HCT116 (cell line): ENCODE results near the gene KIF21B. TPM values are rescaled to one million over a fixed set of nuclear protein-coding genes. Genes with fewer than 3 reads are reported as not detected.

Source experiments
- ATAC-seq: fragments of 200-7000 bp; cut with Tn5 transposase; 2 replicates; pipeline ENCODE4 v1.9.1; 2020; ENCODE audit warnings: mild to moderate bottlenecking, moderate library complexity
- BruUV-seq: library from RNA; stranded (reverse); fragments of 400-500 nt; replicated peaks from 2 replicates; lab custom pipeline; 2021; lab: Mats Ljungman, UMichigan
- CTCF ChIA-PET: fragments of 300-600 bp; sonication (Branson Sonifier 250); formaldehyde crosslinking; loops from one replicate; lab custom pipeline; 2021; ENCODE audit warnings: antibody characterized with exemption; lab: Charles Lee
- POLR2A ChIA-PET: fragments of 300-600, 350-600 bp; sonication (Branson Sonifier 250); formaldehyde crosslinking; loops from one replicate; lab custom pipeline; 2021; ENCODE audit warnings: antibody characterized with exemption; lab: Charles Lee
- RAD21 ChIA-PET, 2 experiments: fragments of 300-600 bp; sonication (Branson Sonifier 250); formaldehyde crosslinking; loops; one replicate each; lab custom pipeline; 2023; ENCODE audit warnings: low total read pairs in 2 of 2; ENCODE audit not compliant: uncharacterized antibody in 2 of 2, unreplicated experiment in 2 of 2, low non-redundant PET in 1 of 2; lab: Charles Lee
- DNase-seq: peaks from one replicate; pipeline ENCODE4 v3.0.0-alpha.2; 2010; ENCODE audit warnings: low read depth, low spot score
- H2AFZ ChIP-seq: fragments of 200-600 bp; shearing (Covaris generic), sonication (generic); 2 replicates; pipeline ENCODE4 v1.6.1; 2017; ENCODE audit warnings: low read depth, mixed run types, mixed read lengths, antibody characterized with exemption, low read length; ENCODE audit not compliant: poor library complexity, severe bottlenecking
- H3K27ac ChIP-seq: 2 replicates; pipeline ENCODE4 v1.5.1; 2012; ENCODE audit warnings: low read depth, low read length
- H3K27me3 ChIP-seq: fragments of 200-600 bp; sonication (generic); 2 replicates; pipeline ENCODE4 v1.6.1; 2016; ENCODE audit warnings: mixed run types, low read length, mixed read lengths; ENCODE audit not compliant: insufficient read depth
- H3K36me3 ChIP-seq, 2 experiments: fragments of 200-500 bp in 1 of 2; fragments of 200-600 bp in 1 of 2; sonication (Bioruptor generic) in 1 of 2; sonication (generic) in 1 of 2; 2 replicates each; pipeline versions ENCODE4 v1.5.1 to v1.6.1; 2014 to 2016; ENCODE audit warnings: low read length in 2 of 2, inconsistent platforms in 1 of 2, mixed read lengths in 1 of 2, mixed run types in 1 of 2; ENCODE audit not compliant: insufficient read depth in 2 of 2, control insufficient read depth in 1 of 2
- H3K4me1 ChIP-seq, 2 experiments: fragments of 200-600 bp in 1 of 2; sonication (generic) in 1 of 2; 2 replicates each; pipeline versions ENCODE4 v1.5.1 to v1.6.1; 2012 to 2017; ENCODE audit warnings: low read length in 2 of 2, inconsistent platforms in 1 of 2, mild to moderate bottlenecking in 1 of 2, mixed read lengths in 1 of 2, mixed run types in 1 of 2, moderate library complexity in 1 of 2; ENCODE audit not compliant: insufficient read depth in 2 of 2, control insufficient read depth in 1 of 2
- H3K4me2 ChIP-seq: fragments of 200-600 bp; sonication (generic); 2 replicates; pipeline ENCODE4 v1.6.1; 2017; ENCODE audit warnings: mixed run types, low read length, mixed read lengths
- H3K4me3 ChIP-seq, 2 experiments: fragments of 200-600 bp in 1 of 2; sonication (generic) in 1 of 2; replicated peaks in 1 of 2; 2 replicates each; pipeline ENCODE4 v1.5.1; 2011 to 2016; ENCODE audit warnings: low read length in 2 of 2, control low read depth in 1 of 2, low read depth in 1 of 2, mild to moderate bottlenecking in 1 of 2, mixed read lengths in 1 of 2, mixed run types in 1 of 2
- H3K79me2 ChIP-seq: fragments of 200-600 bp; sonication (generic); 2 replicates; pipeline ENCODE4 v1.6.1; 2017; ENCODE audit warnings: mild to moderate bottlenecking, mixed run types, low read length, moderate library complexity, mixed read lengths; ENCODE audit not compliant: insufficient read depth
- H3K9ac ChIP-seq: fragments of 200-600 bp; sonication (generic); 2 replicates; pipeline ENCODE4 v1.6.1; 2016; ENCODE audit warnings: low read length, mixed read lengths
- H3K9me2 ChIP-seq: fragments of 200-600 bp; sonication (generic), shearing (Covaris generic); 2 replicates; pipeline ENCODE4 v1.6.1; 2017; ENCODE audit warnings: mixed run types, mild to moderate bottlenecking, moderate library complexity; ENCODE audit not compliant: insufficient read depth
- H3K9me3 ChIP-seq, 2 experiments: fragments of 200-500 bp in 1 of 2; fragments of 200-600 bp in 1 of 2; sonication (Bioruptor generic) in 1 of 2; sonication (generic) in 1 of 2; 2 replicates each; pipeline ENCODE4 v1.6.1; 2014 to 2017; ENCODE audit warnings: low read length in 2 of 2, mixed read lengths in 2 of 2, inconsistent platforms in 1 of 2, low read depth in 1 of 2, mild to moderate bottlenecking in 1 of 2, mixed run types in 1 of 2, moderate library complexity in 1 of 2; ENCODE audit not compliant: control insufficient read depth in 1 of 2, insufficient read depth in 1 of 2
- H4K20me1 ChIP-seq: fragments of 200-600 bp; sonication (generic), shearing (Covaris generic); 2 replicates; pipeline ENCODE4 v1.6.1; 2017; ENCODE audit warnings: mixed run types, mild to moderate bottlenecking, moderate library complexity; ENCODE audit not compliant: insufficient read depth
- EGR1 ChIP-seq: IDR thresholded peaks from 2 replicates; pipeline ENCODE4 v1.6.1; 2012; ENCODE audit warnings: low read depth
- ELF1 ChIP-seq: IDR thresholded peaks from 2 replicates; pipeline ENCODE4 v1.6.1; 2012; ENCODE audit warnings: low read depth, borderline replicate concordance
- JUND ChIP-seq: IDR thresholded peaks from 2 replicates; pipeline ENCODE4 v1.6.1; 2012
- POLR2A ChIP-seq: IDR thresholded peaks from 2 replicates; pipeline ENCODE4 v1.7.0; 2011; ENCODE audit warnings: borderline replicate concordance; ENCODE audit not compliant: insufficient read depth, insufficient read length; ENCODE audit errors: extremely low read depth
- POLR2AphosphoS5 ChIP-seq: IDR thresholded peaks from 2 replicates; pipeline ENCODE4 v1.6.1; 2011; ENCODE audit warnings: mild to moderate bottlenecking, low read depth, low read length, moderate library complexity
- REST ChIP-seq: IDR thresholded peaks from 2 replicates; pipeline ENCODE4 v1.6.1; 2012; ENCODE audit warnings: low read depth
- SIN3A ChIP-seq: IDR thresholded peaks from 2 replicates; pipeline ENCODE4 v1.6.1; 2012; ENCODE audit warnings: low read depth
- intact Hi-C: fragments of 100-400 bp; cut with micrococcal nuclease; formaldehyde crosslinking; loops from 2 replicates; pipeline ENCODE4 v1.10.0; 2022
- total RNA-seq: library from RNA; stranded (reverse); gene quantifications from one replicate; pipeline ENCODE4 v1.2.1, GENCODE V29; 2021; ENCODE audit not compliant: unreplicated experiment
- TF ChIP-seq, protein P1 (sequence below): IDR thresholded peaks from 2 replicates; pipeline ENCODE4 v1.6.1; 2011; ENCODE audit warnings: mild to moderate bottlenecking, low read length, moderate library complexity; ENCODE audit not compliant: insufficient replicate concordance; ENCODE audit errors: extremely low read depth
- TF ChIP-seq, protein P2 (sequence below), 3 experiments: fragments of 200-600 bp in 1 of 3; sonication (generic) in 1 of 3; IDR thresholded peaks in 2 of 3; conservative IDR thresholded peaks in 1 of 3; 2 replicates each; pipeline ENCODE4 v1.5.1; 2012 to 2017; ENCODE audit warnings: low read depth in 2 of 3, low read length in 2 of 3, antibody characterized with exemption in 1 of 3, borderline replicate concordance in 1 of 3, control low read depth in 1 of 3, mild to moderate bottlenecking in 1 of 3, mixed read lengths in 1 of 3, mixed run types in 1 of 3, moderate library complexity in 1 of 3; ENCODE audit not compliant: insufficient read depth in 1 of 3

The KIF21B gene
- total RNA-seq, 1 experiment from 2014 or later: 6.1 TPM

DNA sequence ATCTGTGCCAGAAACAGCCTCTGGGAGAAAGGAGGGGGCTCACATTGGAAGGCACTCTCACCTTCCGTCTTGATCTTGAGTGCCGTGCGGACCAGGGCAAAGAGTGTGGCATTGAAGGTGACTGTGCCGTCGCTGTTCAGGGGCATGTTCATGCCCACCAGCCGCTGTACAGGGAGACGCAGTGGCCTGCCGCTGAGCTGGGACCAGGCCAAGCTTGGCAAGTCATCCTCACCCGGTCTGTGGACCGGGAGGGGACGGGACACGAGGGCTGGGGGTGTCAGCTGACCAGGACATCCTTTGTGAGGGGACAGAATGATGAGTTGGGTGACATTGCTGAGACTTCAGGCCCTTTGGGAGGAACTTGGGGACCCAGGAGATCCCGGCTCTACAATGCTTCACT is 25.0 kb upstream of the KIF21B start:
- Histone ChIP-seq H3K36me3 (no peaks in the 10 kb centered on the region), H4K20me1 (no peaks in the 10 kb centered on the region), H2AFZ (no peak overlapping the region), H3K27me3 (no peaks in the 10 kb centered on the region), H3K4me1 (no peaks in the 10 kb centered on the region), H3K4me2 (no peak overlapping the region), H3K4me3 (no peak overlapping the region), H3K9ac (no peak overlapping the region), H3K9me3 (no peaks in the 10 kb centered on the region), H3K9me2 (no peaks in the 10 kb centered on the region), H3K79me2 (no peaks in the 10 kb centered on the region), H3K27ac (no peak overlapping the region)
- no peak for DNase-seq
- intact Hi-C loops: loop anchor here (10.0 kb wide), 1 partner anchor 494 kb away; no protein-coding TSS in a partner anchor
- no peak for ATAC-seq
- TF ChIP-seq REST (no peak), ELF1 (no peak), POLR2A (no peak), EGR1 (no peak), SIN3A (no peak), JUND (no peak), POLR2AphosphoS5 (no peak)
- TF ChIP-seq, protein P1, sequence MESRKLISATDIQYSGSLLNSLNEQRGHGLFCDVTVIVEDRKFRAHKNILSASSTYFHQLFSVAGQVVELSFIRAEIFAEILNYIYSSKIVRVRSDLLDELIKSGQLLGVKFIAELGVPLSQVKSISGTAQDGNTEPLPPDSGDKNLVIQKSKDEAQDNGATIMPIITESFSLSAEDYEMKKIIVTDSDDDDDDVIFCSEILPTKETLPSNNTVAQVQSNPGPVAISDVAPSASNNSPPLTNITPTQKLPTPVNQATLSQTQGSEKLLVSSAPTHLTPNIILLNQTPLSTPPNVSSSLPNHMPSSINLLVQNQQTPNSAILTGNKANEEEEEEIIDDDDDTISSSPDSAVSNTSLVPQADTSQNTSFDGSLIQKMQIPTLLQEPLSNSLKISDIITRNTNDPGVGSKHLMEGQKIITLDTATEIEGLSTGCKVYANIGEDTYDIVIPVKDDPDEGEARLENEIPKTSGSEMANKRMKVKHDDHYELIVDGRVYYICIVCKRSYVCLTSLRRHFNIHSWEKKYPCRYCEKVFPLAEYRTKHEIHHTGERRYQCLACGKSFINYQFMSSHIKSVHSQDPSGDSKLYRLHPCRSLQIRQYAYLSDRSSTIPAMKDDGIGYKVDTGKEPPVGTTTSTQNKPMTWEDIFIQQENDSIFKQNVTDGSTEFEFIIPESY: no peak
- TF ChIP-seq, protein P2, sequence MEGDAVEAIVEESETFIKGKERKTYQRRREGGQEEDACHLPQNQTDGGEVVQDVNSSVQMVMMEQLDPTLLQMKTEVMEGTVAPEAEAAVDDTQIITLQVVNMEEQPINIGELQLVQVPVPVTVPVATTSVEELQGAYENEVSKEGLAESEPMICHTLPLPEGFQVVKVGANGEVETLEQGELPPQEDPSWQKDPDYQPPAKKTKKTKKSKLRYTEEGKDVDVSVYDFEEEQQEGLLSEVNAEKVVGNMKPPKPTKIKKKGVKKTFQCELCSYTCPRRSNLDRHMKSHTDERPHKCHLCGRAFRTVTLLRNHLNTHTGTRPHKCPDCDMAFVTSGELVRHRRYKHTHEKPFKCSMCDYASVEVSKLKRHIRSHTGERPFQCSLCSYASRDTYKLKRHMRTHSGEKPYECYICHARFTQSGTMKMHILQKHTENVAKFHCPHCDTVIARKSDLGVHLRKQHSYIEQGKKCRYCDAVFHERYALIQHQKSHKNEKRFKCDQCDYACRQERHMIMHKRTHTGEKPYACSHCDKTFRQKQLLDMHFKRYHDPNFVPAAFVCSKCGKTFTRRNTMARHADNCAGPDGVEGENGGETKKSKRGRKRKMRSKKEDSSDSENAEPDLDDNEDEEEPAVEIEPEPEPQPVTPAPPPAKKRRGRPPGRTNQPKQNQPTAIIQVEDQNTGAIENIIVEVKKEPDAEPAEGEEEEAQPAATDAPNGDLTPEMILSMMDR (IDR thresholded peaks at IDR 0.05 in 2 of 3, conservative IDR thresholded peaks at IDR 0.05 in 1 of 3; ENCODE audit: borderline replicate concordance in 1 of 3, insufficient read depth in 1 of 3, low read depth in 2 of 3, low read length in 2 of 3): no peak
- BruUV-seq: no TSS peak
- CTCF ChIA-PET: interaction anchor here (1.5 kb wide), 1 partner anchor 37 kb away, joined by 4 read pairs; no protein-coding TSS in a partner anchor
- RAD21 ChIA-PET: no interaction called here
- POLR2A ChIA-PET: no interaction called here
